CD14-positive monocyte (primary cell): ENCODE data around the gene PKNOX2. TPM values are rescaled to one million over a fixed set of nuclear protein-coding genes. Genes with fewer than 3 reads are reported as not detected.

Experiments used
- DNase-seq, 3 donors: peaks; one replicate each; pipeline ENCODE4 v3.0.0-alpha.2; 2011 to 2022
- H2AFZ ChIP-seq: 2 replicates; pipeline ENCODE4 v1.6.0; 2012; ENCODE audit warnings: mild to moderate bottlenecking, low read depth, low read length, inconsistent platforms; ENCODE audit not compliant: insufficient read depth, poor library complexity, severe bottlenecking
- H3K27ac ChIP-seq, 2 donors: 1 replicate in 1 of 2; 2 replicates in 1 of 2; pipeline ENCODE4 v1.5.1; 2012 to 2013; ENCODE audit warnings: low read length in 2 of 2, control low read depth in 1 of 2, inconsistent platforms in 1 of 2, low read depth in 1 of 2, mild to moderate bottlenecking in 1 of 2
- H3K27me3 ChIP-seq, 2 donors: one replicate each; pipeline versions ENCODE4 v1.6.0 to v1.6.1; 2011 to 2013; ENCODE audit warnings: low read length in 2 of 2; ENCODE audit not compliant: control insufficient read depth in 2 of 2, insufficient read depth in 2 of 2
- H3K36me3 ChIP-seq, 2 donors: replicated peaks in 1 of 2; 1 replicate in 1 of 2; 2 replicates in 1 of 2; pipeline versions ENCODE4 v1.5.1 to v1.6.1; 2012 to 2013; ENCODE audit warnings: low read length in 2 of 2, control low read depth in 1 of 2, inconsistent platforms in 1 of 2, mild to moderate bottlenecking in 1 of 2; ENCODE audit not compliant: insufficient read depth in 2 of 2, control insufficient read depth in 1 of 2
- H3K4me1 ChIP-seq, 2 donors: 1 replicate in 1 of 2; 2 replicates in 1 of 2; pipeline versions ENCODE4 v1.5.1 to v1.6.1; 2012 to 2013; ENCODE audit warnings: low read length in 2 of 2, control low read depth in 1 of 2, inconsistent platforms in 1 of 2, mild to moderate bottlenecking in 1 of 2, moderate library complexity in 1 of 2; ENCODE audit not compliant: insufficient read depth in 2 of 2, control insufficient read depth in 1 of 2
- H3K4me2 ChIP-seq: replicated peaks from 2 replicates; pipeline ENCODE3; 2012; ENCODE audit warnings: low read length, moderate library complexity, mild to moderate bottlenecking; ENCODE audit not compliant: poor library complexity, severe bottlenecking; ENCODE audit errors: extremely low read depth
- H3K4me3 ChIP-seq, 3 experiments: fragments of 200-600 bp in 1 of 3; sonication (generic) in 1 of 3; replicated peaks in 1 of 3; 1 replicate in 2 of 3; 2 replicates in 1 of 3; pipeline ENCODE4 v1.5.1; 2011 to 2013; ENCODE audit warnings: low read length in 3 of 3, mild to moderate bottlenecking in 3 of 3, control low read depth in 2 of 3, low read depth in 2 of 3, inconsistent platforms in 1 of 3, moderate library complexity in 1 of 3
- H3K79me2 ChIP-seq: 2 replicates; pipeline ENCODE4 v1.6.0; 2012; ENCODE audit warnings: mild to moderate bottlenecking, control low read depth, inconsistent platforms, low read length, moderate library complexity; ENCODE audit not compliant: insufficient read depth
- H3K9ac ChIP-seq: 2 replicates; pipeline ENCODE4 v1.6.0; 2017; ENCODE audit warnings: low read length, mild to moderate bottlenecking; ENCODE audit not compliant: insufficient read depth, poor library complexity, severe bottlenecking
- H3K9me3 ChIP-seq, 2 donors: replicated peaks in 1 of 2; 1 replicate in 1 of 2; 2 replicates in 1 of 2; pipeline versions ENCODE4 v1.5.1 to v1.6.1; 2012 to 2013; ENCODE audit warnings: low read length in 2 of 2, control low read depth in 1 of 2; ENCODE audit not compliant: control insufficient read depth in 1 of 2, insufficient read depth in 1 of 2
- H4K20me1 ChIP-seq: 2 replicates; pipeline ENCODE4 v1.6.0; 2012; ENCODE audit warnings: mild to moderate bottlenecking, low read length, control low read depth, moderate library complexity; ENCODE audit not compliant: insufficient read depth
- H3K27ac Mint-ChIP-seq, 7 donors: one replicate each; pipeline ENCODE4 v1.8.0; 2020; ENCODE audit warnings: mild to moderate bottlenecking in 7 of 7, mixed read lengths in 7 of 7, moderate library complexity in 6 of 7, inconsistent platforms in 2 of 7
- H3K27me3 Mint-ChIP-seq, 3 donors: one replicate each; pipeline ENCODE4 v1.8.0; 2021 to 2022; ENCODE audit warnings: low read depth in 3 of 3, mild to moderate bottlenecking in 3 of 3, mixed read lengths in 3 of 3, moderate library complexity in 3 of 3, inconsistent platforms in 1 of 3
- H3K36me3 Mint-ChIP-seq, 2 donors: one replicate each; pipeline ENCODE4 v1.8.0; 2020; ENCODE audit warnings: mixed read lengths in 2 of 2, inconsistent platforms in 1 of 2, mild to moderate bottlenecking in 1 of 2
- H3K4me1 Mint-ChIP-seq: one replicate; pipeline ENCODE4 v1.8.0; 2020; ENCODE audit warnings: mild to moderate bottlenecking, mixed read lengths
- H3K4me3 Mint-ChIP-seq, 2 donors: one replicate each; pipeline ENCODE4 v1.8.0; 2020; ENCODE audit warnings: mild to moderate bottlenecking in 2 of 2, mixed read lengths in 2 of 2, moderate library complexity in 1 of 2
- H3K9me3 Mint-ChIP-seq, 7 donors: one replicate each; pipeline ENCODE4 v1.8.0; 2020 to 2022; ENCODE audit warnings: mixed read lengths in 7 of 7, mild to moderate bottlenecking in 6 of 7, moderate library complexity in 6 of 7, inconsistent platforms in 2 of 7
- CTCF ChIP-seq: fragments of 200-600 bp; IDR thresholded peaks from one replicate; pipeline ENCODE4 v1.8.0; 2022; ENCODE audit warnings: antibody characterized with exemption, mild to moderate bottlenecking
- WGBS: methylation state at CpG from one replicate; pipeline ENCODE4 v1.1.5; 2013; ENCODE audit warnings: missing lambda C conversion rate; ENCODE audit not compliant: insufficient coverage; 5-methylcytosine and 5-hydroxymethylcytosine counted together
- intact Hi-C, 2 donors: fragments of 100-400 bp; cut with micrococcal nuclease; formaldehyde crosslinking; loops; one replicate each; pipeline versions ENCODE4 v1.15.0 to v1.15.1; 2023
- polyA plus RNA-seq, 3 donors: library from polyadenylated mRNA; depleted of rRNA in 1 of 3; unstranded in 2 of 3; stranded (reverse) in 1 of 3; fragments of 300-500 nt in 2 of 3; fragments of >200 nt in 1 of 3; fragmentation: Illumina TruSeq in 2 of 3; gene quantifications; 1 replicate in 2 of 3; 2 replicates in 1 of 3; pipeline ENCODE4 v1.2.3, GENCODE V29; 2012 to 2021

Gene PKNOX2
- polyA plus RNA-seq, 3 donors = not detected

GRCh38 chr11:125442946-125443345 is 278.4 kb downstream of the PKNOX2 start:
- no peak overlapping the region for H3K27ac ChIP-seq
- intact Hi-C loops = no loop called here
- Mint-ChIP-seq H3K36me3 (no peaks in the 10 kb centered on the region), H3K4me3 (no peak overlapping the region), H3K4me1 (no peaks in the 10 kb centered on the region), H3K9me3 (peaks cover 0 to 2% (median 0%) of the 10 kb centered on the region in 7 donors), H3K27me3 (peaks cover 21 to 40% (median 36%) of the 10 kb centered on the region in 3 donors), H3K27ac (no peak overlapping the region)
- H3K79me2 ChIP-seq = no peaks in the 10 kb centered on the region
- no peaks in the 10 kb centered on the region for H3K36me3 ChIP-seq
- no peak overlapping the region for H3K4me3 ChIP-seq
- H3K9ac ChIP-seq = no peak overlapping the region
- H2AFZ ChIP-seq = no peak overlapping the region
- 96% methylated on average over 6 of the region's 6 CpGs for WGBS
- H3K27me3 ChIP-seq = peaks cover 6 to 11% of the 10 kb centered on the region in 2 donors
- no peaks in the 10 kb centered on the region for H4K20me1 ChIP-seq
- H3K4me2 ChIP-seq = no peak overlapping the region
- no peak for TF ChIP-seq CTCF
- H3K9me3 ChIP-seq = no peaks in the 10 kb centered on the region
- no peaks in the 10 kb centered on the region for H3K4me1 ChIP-seq
- DNase-seq = no peak

DNA sequence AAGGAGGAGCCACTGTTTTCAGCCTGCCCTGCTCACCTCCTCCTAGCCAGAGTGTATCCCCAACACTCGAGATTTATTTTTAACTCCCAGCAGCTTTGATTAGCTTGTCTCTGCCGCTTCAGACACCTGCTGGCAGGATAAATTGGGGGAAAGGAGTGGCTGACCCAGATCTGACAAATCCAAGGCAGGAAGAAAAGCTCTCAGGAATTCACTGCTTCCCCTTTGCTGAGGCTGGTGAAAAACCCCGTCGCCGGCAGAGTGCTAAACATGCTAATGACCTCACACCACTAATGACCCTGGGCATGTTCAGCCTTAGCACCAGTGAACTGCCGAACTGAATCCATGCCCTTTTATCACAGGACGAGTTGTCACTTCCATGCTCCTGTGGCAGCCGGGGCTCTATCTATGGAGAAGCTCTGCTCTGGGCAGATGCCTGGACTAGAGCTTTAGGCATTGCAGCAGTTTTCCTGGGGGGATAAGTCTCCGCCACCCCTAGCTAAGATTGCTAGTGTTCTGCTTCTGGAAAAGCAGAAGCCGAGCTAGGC is 279.3 kb downstream of the PKNOX2 start:
- H3K27me3 Mint-ChIP-seq = peaks cover 21 to 38% (median 29%) of the 10 kb centered on the region in 3 donors
- no peak overlapping the region for H3K4me2 ChIP-seq
- H2AFZ ChIP-seq = no peak overlapping the region

More for the DNA sequence above, 279.3 kb downstream of the PKNOX2 start:
- H3K27ac Mint-ChIP-seq = no peak overlapping the region
- peaks cover 0 to 2% (median 0%) of the 10 kb centered on the region in 7 donors for H3K9me3 Mint-ChIP-seq
- no peak overlapping the region for H3K4me3 Mint-ChIP-seq
- Histone ChIP-seq H3K9ac (no peak overlapping the region), H3K79me2 (no peaks in the 10 kb centered on the region), H3K9me3 (no peaks in the 10 kb centered on the region), H3K27me3 (peaks cover 6 to 11% of the 10 kb centered on the region in 2 donors), H3K4me3 (no peak overlapping the region), H4K20me1 (no peaks in the 10 kb centered on the region), H3K36me3 (no peaks in the 10 kb centered on the region), H3K4me1 (no peaks in the 10 kb centered on the region), H3K27ac (no peak overlapping the region)
- intact Hi-C loops = no loop called here
- WGBS = 45% methylated on average over 8 of the region's 10 CpGs
- no peaks in the 10 kb centered on the region for H3K36me3 Mint-ChIP-seq
- no peak for DNase-seq
- TF ChIP-seq CTCF = no peak
- H3K4me1 Mint-ChIP-seq = no peaks in the 10 kb centered on the region
